MM.1S (cell line): ENCODE results near the gene PFDN1.

Experiments used
- EZH2 ChIP-seq: fragments of 300-600 bp; sonication (generic); optimal IDR thresholded peaks from 2 replicates; pipeline ENCODE3; 2017; ENCODE audit warnings: low read depth, mild to moderate bottlenecking, antibody characterized with exemption, low read length, mixed read lengths
- EZH2phosphoT487 ChIP-seq: fragments of 300-600 bp; sonication (generic); IDR thresholded peaks from 2 replicates; pipeline ENCODE4 v1.6.1; 2018; ENCODE audit warnings: antibody characterized with exemption, low read length
- TF ChIP-seq, protein P1 (sequence below): fragments of 300-600 bp; sonication (generic); IDR thresholded peaks from 2 replicates; pipeline ENCODE4 v1.5.1; 2016; ENCODE audit warnings: antibody characterized with exemption, low read length, mixed read lengths

DNA sequence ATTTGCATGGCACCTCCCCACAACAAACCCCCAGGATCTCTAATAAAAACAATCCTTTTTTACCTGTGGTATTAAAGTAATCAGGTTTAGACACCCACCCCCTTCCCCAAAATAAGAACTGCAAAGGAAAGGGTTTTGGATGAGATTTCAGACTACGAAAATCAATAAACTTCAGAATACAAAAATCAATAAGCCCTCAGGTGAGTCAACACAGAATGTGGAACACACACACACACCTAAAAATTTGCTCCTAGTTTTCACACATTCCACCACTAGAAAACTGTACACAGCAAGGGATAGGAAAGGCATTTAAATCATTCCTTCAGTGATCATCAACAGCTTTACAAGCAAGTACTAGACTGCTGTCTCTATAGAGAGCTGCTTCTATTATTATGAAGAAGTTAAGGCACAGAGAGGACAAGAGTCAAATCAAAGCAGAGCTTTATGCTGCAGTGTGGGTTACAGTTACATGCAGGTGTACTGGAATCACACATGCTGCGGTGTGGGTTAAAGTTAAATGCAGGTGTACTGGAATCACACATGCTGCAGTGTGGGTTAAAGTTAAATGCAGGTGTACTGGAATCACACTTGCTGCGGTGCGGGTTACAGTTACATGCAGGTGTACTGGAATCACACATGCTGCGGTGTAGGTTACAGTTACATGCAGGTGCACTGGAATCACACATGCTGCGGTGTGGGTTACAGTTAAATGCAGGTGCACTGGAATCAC, 36.3 kb downstream of the PFDN1 start:
- TF ChIP-seq, protein P1, sequence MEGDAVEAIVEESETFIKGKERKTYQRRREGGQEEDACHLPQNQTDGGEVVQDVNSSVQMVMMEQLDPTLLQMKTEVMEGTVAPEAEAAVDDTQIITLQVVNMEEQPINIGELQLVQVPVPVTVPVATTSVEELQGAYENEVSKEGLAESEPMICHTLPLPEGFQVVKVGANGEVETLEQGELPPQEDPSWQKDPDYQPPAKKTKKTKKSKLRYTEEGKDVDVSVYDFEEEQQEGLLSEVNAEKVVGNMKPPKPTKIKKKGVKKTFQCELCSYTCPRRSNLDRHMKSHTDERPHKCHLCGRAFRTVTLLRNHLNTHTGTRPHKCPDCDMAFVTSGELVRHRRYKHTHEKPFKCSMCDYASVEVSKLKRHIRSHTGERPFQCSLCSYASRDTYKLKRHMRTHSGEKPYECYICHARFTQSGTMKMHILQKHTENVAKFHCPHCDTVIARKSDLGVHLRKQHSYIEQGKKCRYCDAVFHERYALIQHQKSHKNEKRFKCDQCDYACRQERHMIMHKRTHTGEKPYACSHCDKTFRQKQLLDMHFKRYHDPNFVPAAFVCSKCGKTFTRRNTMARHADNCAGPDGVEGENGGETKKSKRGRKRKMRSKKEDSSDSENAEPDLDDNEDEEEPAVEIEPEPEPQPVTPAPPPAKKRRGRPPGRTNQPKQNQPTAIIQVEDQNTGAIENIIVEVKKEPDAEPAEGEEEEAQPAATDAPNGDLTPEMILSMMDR: no peak
- no peak for TF ChIP-seq EZH2phosphoT487
- TF ChIP-seq EZH2: no peak
